ENCODE data around the gene PLCG1.

DNA sequence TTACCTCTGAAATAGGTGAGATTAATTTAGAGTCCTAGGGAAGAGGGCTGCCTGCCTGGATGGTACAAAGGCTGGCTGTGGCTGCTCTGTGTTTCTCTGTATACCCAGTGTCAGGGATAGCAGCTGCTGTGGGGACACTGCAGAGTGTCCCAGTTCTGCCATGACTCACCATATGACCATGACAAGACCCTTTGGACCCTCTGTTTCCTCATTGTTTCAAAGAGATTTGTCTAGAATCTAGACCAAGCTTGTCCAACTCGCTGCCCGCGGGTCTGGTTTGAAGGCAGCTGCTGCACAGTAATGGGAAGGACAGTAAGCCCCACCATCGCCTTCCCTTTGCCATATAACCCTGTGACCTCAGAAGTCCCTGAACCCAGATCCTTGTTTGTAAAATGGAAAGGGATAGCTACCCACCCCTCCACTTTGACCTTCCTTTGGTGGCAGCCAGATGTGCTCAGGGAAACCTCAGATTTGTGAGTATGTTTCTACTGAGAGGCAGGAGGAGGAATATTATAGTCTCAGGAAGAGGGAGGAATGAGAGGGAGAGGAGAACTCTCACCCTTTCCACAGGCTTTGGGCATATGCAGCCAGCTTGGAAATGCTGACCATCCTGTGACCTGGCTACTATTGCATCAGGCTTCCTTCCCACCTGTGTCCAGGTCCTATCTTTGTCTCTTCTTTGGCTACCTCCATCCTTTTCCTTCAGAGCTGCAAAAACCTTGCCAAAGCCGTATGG is 14.0 kb downstream of the PLCG1 start:
- no peak for TF ChIP-seq EP300 (IDR thresholded peaks at IDR 0.05)
- no peak for TF ChIP-seq POLR2AphosphoS5 (IDR thresholded peaks at IDR 0.05)
- TF ChIP-seq, protein P1, sequence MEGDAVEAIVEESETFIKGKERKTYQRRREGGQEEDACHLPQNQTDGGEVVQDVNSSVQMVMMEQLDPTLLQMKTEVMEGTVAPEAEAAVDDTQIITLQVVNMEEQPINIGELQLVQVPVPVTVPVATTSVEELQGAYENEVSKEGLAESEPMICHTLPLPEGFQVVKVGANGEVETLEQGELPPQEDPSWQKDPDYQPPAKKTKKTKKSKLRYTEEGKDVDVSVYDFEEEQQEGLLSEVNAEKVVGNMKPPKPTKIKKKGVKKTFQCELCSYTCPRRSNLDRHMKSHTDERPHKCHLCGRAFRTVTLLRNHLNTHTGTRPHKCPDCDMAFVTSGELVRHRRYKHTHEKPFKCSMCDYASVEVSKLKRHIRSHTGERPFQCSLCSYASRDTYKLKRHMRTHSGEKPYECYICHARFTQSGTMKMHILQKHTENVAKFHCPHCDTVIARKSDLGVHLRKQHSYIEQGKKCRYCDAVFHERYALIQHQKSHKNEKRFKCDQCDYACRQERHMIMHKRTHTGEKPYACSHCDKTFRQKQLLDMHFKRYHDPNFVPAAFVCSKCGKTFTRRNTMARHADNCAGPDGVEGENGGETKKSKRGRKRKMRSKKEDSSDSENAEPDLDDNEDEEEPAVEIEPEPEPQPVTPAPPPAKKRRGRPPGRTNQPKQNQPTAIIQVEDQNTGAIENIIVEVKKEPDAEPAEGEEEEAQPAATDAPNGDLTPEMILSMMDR (IDR thresholded peaks at IDR 0.05): no peak

All from upper lobe of left lung (tissue), 4 donors.